Ramos (cell line): ENCODE results near the gene SLC12A1.

ENCODE experiments used
- in situ Hi-C: fragments of 300-500 bp; cut with MboI; formaldehyde crosslinking; loops from one replicate; pipeline ENCODE4 v1.14.3; 2022; ENCODE audit warnings: low sequenced_read_pairs; ENCODE audit not compliant: unreplicated experiment

SLC12A1 gene

DNA sequence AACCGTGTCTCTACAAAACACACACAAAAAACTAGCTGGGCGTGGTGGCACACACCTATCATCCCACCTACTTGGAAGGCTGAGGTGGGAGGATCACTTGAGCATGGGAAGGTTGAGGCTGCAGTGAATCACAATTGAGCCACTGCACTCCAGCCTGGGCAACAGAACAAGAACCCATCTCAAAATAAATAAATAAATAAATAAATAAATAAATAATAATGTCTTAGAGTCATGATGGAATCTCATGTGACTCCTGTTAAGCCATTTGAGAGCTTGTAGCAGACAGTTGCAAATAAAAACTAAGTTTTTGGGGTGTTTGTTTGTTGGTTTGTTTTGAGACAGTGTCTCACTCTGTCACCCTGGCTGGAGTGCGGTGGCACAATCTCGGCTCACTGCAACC lies 33.2 kb downstream of the SLC12A1 start:
- in situ Hi-C loops = no loop called here

DNA sequence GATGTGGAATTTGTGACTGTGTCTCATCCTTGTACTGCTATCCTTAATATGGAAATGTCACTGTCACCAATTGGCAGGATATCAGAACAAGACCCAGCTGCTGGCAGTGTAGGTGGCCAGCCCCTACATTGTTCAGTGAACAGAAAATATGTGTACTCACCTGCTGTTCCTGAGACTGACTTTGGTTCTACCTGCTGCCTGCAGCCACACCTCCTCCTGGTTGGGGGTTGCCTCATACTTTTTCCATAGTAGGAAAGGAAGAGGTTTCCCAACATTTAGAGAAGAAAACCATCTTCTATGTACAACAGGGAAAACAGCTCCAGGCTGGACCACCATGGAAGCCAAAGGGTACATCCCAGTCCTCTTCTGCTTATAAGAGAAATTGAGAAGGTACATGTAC lies 35.9 kb downstream of the SLC12A1 start:
- in situ Hi-C loops = no loop called here

DNA sequence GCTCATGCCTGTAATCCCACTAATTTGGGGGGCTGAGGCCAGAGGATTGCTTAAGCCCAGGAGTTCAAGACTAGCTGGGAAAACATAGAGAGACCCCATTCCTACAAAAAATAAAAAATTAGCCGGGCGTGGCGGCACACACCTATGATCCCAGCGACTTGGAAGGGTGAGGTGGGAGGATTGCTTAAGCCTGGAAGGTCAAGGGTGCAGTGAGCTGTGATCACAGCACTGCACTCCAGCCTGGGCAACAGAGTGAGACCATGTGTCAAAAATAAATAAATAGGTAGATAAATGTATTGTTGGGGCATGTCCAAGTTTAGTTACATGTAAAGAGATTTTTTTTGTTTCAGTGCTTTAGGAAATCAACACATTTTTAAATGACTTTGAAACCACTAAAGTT lies 36.4 kb downstream of the SLC12A1 start:
- in situ Hi-C loops = no loop called here

DNA sequence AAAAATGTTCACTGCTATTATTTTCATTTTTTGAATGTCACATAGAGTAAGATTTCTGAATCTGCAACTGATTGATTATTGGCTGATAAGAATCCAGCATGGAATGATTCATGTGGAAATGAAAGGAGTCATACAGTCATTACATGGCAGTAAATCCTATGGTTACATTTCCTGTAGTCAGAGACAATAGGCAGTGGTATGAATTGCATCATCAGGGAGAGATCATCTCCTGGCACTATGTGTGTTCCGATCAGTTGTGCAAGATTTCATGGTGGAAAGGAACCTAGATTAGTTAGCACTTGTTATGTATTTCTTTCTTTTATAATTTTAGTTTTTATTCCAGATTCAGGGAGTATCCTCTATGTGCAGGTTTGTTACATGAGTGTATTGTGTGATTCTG lies 38.8 kb downstream of the SLC12A1 start:
- in situ Hi-C loops = no loop called here

DNA sequence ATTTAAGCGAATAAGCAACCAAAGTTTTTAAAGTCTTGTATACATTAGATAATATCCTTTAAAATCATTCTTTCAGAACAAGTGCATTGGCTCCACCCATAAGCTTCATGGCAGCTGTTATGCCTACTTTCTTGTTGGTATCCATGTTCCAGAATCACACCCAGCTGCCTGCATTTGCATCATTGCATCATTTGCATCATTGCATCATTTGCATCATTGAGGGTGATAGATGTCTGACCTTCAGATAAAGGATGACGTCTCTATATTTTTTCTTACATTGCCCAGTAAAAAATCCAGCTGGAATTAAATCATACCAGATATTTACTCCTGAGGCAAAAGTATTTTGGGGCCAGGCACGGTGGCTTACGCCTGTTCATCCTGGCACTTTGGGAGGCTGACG lies 42.3 kb downstream of the SLC12A1 start:
- in situ Hi-C loops = no loop called here

DNA sequence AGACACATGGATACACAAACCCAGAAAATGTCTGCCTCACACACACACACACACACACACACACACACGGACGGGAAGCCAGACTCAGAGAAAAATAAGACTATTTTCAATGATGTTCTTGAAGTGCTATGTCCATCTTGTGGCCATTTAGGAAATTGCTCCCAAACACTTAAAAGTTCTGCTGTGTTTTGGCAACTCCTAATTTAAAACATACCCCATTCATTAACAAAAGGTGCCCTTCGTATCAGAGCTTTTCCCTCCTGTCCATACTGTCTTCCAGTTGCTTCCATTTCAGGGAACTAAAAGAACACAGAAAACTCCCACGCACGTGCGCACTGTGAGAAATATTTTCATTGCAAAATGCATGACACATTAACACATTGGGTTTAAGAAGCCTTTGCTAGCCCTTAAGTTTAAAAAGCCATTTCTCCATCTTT lies 44.6 kb downstream of the SLC12A1 start:
- in situ Hi-C loops = no loop called here

DNA sequence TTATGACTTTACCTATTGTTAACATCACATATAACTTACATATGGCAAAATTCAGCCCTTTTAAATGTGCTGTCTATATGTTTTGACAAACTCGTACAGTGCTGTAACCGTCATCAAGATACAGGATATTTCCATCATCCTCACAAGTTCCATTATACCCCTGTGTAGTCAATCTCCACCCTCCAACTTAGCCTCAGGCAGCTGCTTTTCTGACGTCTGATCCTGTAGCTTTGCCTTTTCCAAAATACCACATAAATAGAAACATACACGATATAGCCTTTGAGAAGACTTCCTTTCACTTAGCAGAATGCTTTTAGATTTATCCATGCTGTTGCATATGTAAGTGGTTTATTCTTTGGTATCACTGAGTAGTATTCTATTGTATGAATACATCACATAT lies 47.1 kb downstream of the SLC12A1 start:
- in situ Hi-C loops = no loop called here

DNA sequence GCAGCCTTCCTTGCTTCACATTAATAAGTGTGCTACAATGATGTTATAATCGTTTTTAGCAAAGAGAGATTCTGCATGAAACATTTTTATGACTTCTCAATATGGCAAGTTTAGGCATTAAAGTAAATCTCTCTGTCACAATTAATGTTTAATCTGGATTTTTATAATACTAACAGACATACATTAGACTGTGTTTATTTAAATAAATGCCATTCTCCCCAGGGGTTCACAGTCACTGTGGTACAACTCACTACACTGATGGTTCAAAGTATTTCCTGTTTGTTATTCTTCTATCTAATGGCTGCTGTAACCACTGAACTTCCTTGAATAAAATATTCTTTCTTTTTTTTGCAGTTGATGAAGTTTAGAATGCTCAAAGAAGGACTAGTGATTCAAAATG lies 59.0 kb downstream of the SLC12A1 start:
- in situ Hi-C loops = no loop called here

DNA sequence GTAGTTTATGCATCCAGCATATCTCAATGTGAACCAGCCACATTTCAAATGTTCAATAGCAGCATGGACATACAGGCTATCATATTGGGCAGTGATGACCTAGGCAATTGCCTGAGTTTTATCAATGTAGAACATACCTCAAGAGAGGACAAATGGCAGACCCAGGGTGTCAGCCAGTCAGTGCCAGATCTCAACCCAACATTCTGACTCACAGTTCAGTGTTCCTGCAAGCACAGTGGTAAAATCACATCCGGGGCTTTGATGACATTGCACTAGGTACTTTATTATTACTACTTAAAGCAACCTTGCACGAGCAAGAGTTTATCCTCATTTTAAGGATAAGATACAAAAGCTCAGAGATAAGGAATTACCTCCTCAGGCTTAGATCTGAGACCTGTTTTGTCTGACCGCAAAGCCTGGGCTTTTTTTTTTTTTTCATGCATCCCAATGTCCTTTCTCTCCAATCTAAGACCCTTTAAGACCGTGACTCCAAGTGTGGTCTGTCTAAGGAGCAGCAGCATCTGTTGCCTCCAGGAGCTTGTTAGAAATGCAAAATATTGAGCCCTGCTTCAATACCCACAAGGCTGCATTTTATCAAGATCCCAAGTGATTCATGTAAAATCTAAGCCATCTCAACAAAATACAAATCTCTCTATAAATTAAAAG lies 60.1 kb downstream of the SLC12A1 start:
- in situ Hi-C loops = no loop called here

DNA sequence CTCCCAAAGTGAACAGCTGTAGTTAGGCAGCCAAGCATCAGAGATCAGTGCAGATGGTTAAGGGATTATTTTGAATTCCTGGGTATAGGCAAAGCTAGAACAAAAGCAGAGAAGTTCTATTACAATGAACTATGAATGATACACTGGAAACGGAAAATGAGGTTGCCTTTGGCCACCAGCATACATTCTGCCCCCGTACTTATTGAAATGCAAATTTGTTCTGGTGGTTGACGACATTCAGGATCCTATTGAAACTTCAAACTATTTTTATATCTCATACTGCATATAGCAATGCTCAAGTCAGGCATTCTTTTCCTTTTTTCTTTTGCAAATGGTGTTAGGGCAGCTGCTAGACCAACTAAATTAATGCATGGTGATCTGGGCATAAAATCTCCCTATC lies 61.7 kb downstream of the SLC12A1 start:
- in situ Hi-C loops = no loop called here

DNA sequence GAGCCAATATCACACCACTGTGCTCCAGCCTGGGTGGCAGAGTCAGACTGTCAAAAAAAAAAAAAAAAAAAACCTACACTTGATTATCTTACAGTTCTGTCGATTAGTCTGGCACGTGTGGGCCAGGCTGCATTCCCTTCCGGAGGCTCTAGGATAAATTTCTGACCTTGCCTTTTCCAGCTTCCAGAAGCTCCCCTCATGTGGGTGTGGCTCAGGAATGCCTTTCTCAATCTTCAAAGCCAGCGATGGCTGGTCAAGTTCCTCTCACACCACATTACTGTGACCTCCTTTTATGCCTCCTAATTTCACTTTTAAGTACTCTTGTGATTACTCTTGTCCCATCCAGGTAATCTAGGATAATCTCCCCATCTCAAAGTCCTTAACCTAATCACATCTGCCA lies 66.9 kb downstream of the SLC12A1 start:
- in situ Hi-C loops = no loop called here

DNA sequence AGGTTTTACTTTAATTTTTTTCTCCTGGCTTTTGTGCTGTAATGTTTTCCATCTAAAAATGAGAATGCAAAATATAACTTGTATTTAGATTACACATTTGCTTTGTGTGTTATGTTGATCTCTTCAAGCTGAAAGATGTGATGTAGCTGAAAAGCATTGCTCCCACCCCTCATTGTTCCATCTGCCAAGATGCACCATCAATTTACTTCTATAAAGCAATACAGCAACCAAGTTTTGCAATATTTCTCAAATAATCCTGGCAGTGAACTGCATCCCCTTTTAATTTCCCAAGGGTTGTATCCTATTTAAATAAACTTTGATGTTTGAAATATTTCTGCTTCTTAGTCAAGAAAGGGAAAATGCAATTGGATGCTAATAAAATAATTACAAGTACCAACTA lies 72.6 kb downstream of the SLC12A1 start:
- in situ Hi-C loops = loop anchor here (25.0 kb wide), 1 partner anchor 1091 kb away; no protein-coding TSS in a partner anchor

DNA sequence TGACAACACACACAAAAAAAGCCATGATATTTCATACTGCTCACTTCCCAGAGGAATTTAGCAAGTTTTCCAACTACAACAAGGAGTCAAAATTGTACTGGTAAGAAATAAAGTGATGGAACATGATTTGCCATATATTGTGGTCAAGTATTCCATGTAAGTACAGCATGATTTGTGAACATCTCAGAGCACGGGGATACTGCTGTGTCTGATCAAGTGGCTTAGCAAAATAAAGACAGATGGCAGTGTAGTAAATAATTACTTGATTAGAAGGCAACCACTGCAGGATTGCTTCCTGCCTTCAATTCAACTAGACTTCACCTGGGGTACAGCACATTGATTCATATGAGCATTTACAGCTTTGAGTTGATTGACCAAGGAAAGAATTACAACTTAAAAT lies 73.5 kb downstream of the SLC12A1 start:
- in situ Hi-C loops = loop anchor here (25.0 kb wide), 1 partner anchor 1092 kb away; no protein-coding TSS in a partner anchor

DNA sequence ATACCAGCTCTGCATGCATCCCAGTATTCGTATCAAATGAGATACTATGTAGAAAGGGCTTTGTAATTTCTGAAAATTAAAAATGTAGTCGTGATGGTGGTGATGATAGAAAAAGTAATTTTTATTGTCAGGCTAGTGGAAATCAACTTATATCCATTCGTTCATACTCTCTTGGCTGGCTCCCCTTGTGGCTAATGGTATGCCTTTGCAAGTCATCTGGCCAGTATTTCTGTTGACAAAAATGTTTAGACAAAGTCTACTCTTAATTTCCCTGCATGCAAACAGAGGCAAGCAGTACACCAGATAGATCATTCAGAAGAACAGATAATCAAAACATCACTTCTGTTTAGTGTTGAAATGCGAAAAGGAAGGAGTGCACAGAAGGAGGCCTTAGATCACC lies 75.6 kb downstream of the SLC12A1 start:
- in situ Hi-C loops = loop anchor here (25.0 kb wide), 1 partner anchor 1094 kb away; no protein-coding TSS in a partner anchor

DNA sequence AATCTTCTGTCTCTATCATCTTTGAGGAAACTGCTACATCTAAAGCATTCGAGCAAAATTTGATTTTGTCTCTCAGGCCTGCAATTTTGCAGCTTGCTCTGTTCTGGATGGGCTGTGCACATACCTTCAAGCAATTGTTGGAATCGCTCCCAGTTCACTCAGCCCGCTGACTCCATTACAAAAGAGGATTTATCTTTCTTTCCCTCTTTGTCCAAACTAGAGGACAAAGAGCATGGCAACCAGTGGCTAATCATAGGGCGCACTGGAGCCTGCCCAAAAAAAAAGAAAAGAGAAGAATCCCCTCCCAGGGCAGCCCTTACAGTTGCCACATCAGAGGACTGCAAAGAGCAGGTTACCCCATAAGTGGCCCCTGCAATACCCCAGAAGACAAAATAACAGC lies 76.1 kb downstream of the SLC12A1 start:
- in situ Hi-C loops = loop anchor here (25.0 kb wide), 1 partner anchor 1095 kb away; no protein-coding TSS in a partner anchor

DNA sequence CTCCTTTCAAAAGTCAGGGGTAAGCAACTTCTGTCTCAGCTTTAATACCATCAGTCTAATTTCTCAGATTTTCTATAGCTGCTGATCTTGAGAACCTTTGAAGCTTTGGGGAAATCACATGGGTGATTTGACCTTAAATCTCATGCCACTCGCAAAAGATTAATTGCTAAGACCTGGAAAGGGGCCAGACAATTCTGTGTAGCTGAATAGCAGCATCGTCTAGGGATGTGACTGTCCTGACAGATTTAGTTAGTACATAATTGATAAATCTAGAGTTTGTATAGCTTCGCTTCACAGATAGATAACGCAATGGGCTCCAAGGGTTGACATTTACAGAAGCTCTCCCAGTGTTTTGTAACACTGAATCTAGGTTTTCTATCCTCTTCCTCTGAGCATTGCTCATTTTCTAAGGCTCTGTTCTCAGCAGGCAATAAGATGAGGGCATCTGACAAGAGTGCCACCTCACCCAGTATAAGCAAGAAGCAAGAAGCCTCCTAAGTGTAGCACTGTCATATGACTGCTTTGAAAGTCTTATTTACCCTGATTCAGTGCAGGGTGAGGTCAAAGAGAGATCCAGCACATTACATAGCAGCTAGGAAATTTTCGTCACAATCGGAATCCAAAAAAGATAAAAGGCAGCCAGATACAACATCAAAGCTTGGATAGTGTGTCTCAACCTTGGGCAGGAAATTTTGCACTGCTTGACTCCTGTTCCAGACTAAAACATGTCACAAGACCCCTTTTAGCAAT lies 77.5 kb downstream of the SLC12A1 start:
- in situ Hi-C loops = loop anchor here (25.0 kb wide), 1 partner anchor 1096 kb away; no protein-coding TSS in a partner anchor

DNA sequence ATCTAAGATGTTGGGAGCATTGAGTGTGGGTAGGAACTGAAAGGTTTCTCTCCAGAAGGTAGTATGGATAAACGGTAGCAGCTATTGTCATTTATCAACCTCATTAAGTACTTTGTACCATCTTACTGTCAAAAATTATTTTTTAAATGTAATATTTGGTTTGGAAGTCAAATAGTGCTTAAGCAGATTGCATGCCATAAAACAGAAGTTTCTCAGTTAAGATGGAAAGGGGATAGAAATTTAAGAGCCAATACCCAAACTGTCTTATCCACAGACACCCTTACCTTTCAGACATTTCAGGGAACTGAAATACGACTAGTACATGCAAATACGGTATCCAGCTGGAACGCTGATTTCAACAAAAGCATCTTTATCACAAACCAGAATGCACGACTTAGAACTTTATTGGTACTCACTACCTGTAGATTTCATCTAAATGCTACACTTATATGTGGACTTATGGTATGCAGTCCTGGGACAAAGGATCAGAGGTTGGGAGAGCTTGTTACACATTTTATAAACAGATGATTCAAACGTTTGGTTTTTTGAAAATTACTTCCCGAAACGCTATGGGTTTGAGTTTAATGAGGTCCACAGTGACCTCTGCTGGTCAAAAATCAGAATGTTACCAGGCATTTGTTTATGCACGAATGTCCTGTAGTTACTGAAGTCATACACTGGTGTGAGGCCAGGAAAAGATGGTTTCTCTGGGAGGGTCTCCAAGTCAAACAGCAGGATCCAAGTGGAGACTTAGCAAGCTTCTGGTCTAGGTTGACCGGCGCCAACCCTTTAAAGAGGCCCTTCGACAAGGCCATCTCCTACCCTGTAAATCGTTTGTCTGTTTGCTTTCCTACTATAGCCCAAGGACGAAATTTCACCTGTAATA lies 79.5 kb downstream of the SLC12A1 start:
- in situ Hi-C loops = loop anchor here (25.0 kb wide), 1 partner anchor 1098 kb away; no protein-coding TSS in a partner anchor

DNA sequence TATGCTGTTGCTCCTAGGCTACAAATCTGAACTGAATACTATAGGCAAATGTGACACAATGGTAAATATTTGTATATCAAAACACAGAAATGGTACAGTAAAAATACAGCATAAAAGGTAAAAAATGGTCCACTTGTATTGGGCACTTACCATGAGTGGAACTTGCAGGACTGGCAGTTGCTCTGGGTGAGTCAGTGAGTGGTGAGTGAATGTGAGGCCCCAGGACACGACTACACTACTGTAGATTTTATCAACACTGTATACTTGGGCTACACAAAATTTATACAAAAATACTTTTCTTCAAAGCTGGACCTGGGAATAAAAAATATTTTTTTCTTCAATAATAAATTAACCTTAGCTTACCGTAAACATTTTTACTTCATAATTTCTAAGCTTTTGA lies 83.5 kb downstream of the SLC12A1 start:
- in situ Hi-C loops = loop anchor here (25.0 kb wide), 1 partner anchor 1102 kb away; no protein-coding TSS in a partner anchor

DNA sequence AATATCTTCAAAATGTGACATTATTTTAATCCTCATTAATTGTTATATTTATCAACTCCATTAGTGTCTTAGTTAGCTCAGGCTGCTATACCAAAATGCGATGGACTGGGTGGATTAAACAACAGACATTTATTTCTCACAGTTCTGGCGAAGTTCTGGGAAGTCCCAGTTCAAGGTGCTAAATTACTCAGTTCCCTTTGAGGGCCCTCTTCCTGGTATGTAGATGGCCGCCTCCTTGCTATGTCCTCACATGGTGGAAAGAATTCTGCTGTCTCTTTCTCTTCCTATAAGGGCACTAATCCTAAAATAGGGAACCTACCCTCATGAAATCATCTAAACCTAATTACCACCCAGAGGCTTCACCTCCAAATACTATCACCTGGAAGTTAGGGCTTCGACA lies 86.4 kb downstream of the SLC12A1 start:
- in situ Hi-C loops = loop anchor here (25.0 kb wide), 1 partner anchor 1105 kb away; no protein-coding TSS in a partner anchor

DNA sequence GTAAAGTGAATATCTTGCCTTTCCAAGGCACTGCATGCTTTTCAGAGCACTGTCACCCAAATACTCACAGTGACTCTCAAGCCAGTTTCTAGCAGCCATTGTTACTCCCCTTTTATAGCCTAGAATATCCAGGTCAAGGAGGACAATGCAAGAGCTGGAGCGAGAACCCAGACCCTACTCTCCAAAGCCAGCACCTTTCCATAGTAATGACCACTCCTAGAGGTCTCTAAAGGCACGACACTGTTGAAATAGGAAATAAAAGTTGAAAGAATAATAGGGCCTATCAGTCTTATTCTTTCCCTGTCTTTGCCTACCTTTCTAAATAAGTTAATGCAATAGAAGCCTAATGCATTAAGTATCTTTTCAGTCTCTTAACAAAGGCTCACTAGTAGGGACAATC lies 91.6 kb downstream of the SLC12A1 start:
- in situ Hi-C loops = loop anchor here (25.0 kb wide), 1 partner anchor 1110 kb away; no protein-coding TSS in a partner anchor
